Heart left ventricle (tissue), 16 donors: ENCODE data around the gene XIRP2. TPM values are rescaled to one million over a fixed set of nuclear protein-coding genes. Genes with fewer than 3 reads are reported as not detected.
"Not testable (repeated sequence)": the region's sequence is repeated elsewhere in the genome, so short reads cannot be mapped to it uniquely, and the experiment has no call there.

Source experiments
- ATAC-seq, 4 donors: fragments of 200-7000 bp; cut with Tn5 transposase; one replicate each; pipeline ENCODE4 v1.9.1; 2020 to 2022; ENCODE audit warnings: moderate library complexity in 4 of 4, mild to moderate bottlenecking in 3 of 4, moderate number of reproducible peaks in 1 of 4
- DNase-seq, 5 donors: peaks; one replicate each; pipeline ENCODE4 v3.0.0-alpha.2; 2020
- H3K27ac ChIP-seq, 12 donors: fragments of 200-600 bp; sonication (generic) in 4 of 12; one replicate each; pipeline versions ENCODE4 v1.5.0 to v1.8.0; 2016 to 2022; ENCODE audit warnings: mild to moderate bottlenecking in 2 of 12
- H3K27me3 ChIP-seq, 9 donors: fragments of 200-600 bp; sonication (generic) in 2 of 9; one replicate each; pipeline versions ENCODE4 v1.5.1 to v1.8.0; 2016 to 2022; ENCODE audit warnings: mild to moderate bottlenecking in 3 of 9
- H3K36me3 ChIP-seq, 9 donors: fragments of 200-600 bp; sonication (generic) in 2 of 9; one replicate each; pipeline versions ENCODE4 v1.5.0 to v1.8.0; 2018 to 2022; ENCODE audit warnings: mild to moderate bottlenecking in 2 of 9
- H3K4me1 ChIP-seq, 12 donors: fragments of 200-600 bp; sonication (generic) in 4 of 12; one replicate each; pipeline versions ENCODE4 v1.5.0 to v1.8.0; 2016 to 2022; ENCODE audit warnings: mild to moderate bottlenecking in 3 of 12
- H3K4me3 ChIP-seq, 12 donors: fragments of 200-600 bp; sonication (generic) in 4 of 12; one replicate each; pipeline versions ENCODE4 v1.5.0 to v1.8.0; 2017 to 2022; ENCODE audit warnings: mild to moderate bottlenecking in 9 of 12, moderate library complexity in 4 of 12
- H3K9me3 ChIP-seq, 12 donors: fragments of 200-600 bp; sonication (generic) in 4 of 12; one replicate each; pipeline versions ENCODE4 v1.5.0 to v1.8.0; 2016 to 2022; ENCODE audit warnings: mild to moderate bottlenecking in 1 of 12
- POLR2A ChIP-seq, 2 donors: fragments of 450-650 bp; IDR thresholded peaks; one replicate each; pipeline ENCODE4 v1.6.1; 2017; ENCODE audit warnings: antibody characterized with exemption in 2 of 2, mild to moderate bottlenecking in 2 of 2, moderate library complexity in 2 of 2
- WGBS, 4 donors: extraction: QIAGEN DNeasy Blood & Tissue Kit in 2 of 4; methylation state at CpG; one replicate each; pipeline versions ENCODE4 v1.1.5 to v1.1.7; 2013 to 2018; 5-methylcytosine and 5-hydroxymethylcytosine counted together
- intact Hi-C, 10 donors: fragments of 100-400 bp; cut with DNase I; formaldehyde crosslinking; loops; one replicate each; pipeline versions ENCODE4 v1.11.1 to v1.14.2; 2022
- polyA plus RNA-seq, 2 donors: library from polyadenylated mRNA; stranded (reverse); fragments of 200-250 nt; gene quantifications; one replicate each; pipeline ENCODE4 v1.2.3, GENCODE V29; 2013
- total RNA-seq, 9 donors: library from RNA; depleted of rRNA in 2 of 9; stranded (reverse); fragments of >200 nt in 2 of 9; fragmentation: NEBNext Ultra II Directional in 3 of 9; extraction: Animal tissue kit (Norgen Biotek cat#: 25700) in 3 of 9; gene quantifications; one replicate each; pipeline versions ENCODE4 v1.1.0 to v1.2.4, GENCODE V29; 2016 to 2023
- TF ChIP-seq, protein P1 (sequence below), 12 donors: fragments of 200-600 bp; sonication (generic) in 4 of 12; IDR thresholded peaks; one replicate each; pipeline versions ENCODE4 v1.5.0 to v1.8.0; 2018 to 2022; ENCODE audit warnings: antibody characterized with exemption in 12 of 12, mild to moderate bottlenecking in 5 of 12
- donor health status: ischemic (EF 13 %, LVEDD 7.1; RV severe dilation, severe dysfunction).
- donor health status: healthy with polysubstance abuse.
- donor health status: DM: no; HTN: yes; CAD: no.
- donor health status: DM: no; HTN: no; CAD: no.
- donor health status: ischemic (EF 25% LVEDD 6.9; RV normal size, moderate dysfunction).
- donor health status: ischemic (EF 25% LVEDD 5.7; RV mildly dilated, moderate dysfunction).
- donor health status: healthy.
- donor health status: DM: yes; HTN: yes; CAD: no.
- donor health status: ischemic (EF 35%, LVEDD 5.7; RV mildly dilated, moderate dysfunction).
- donor health status: nonischemic (EF 11% LVEDD 7.7; RV severe dilation, severe dysfunction).
- donor health status: DM: yes; HTN: yes; CAD: no.
- donor health status: PGD.
- donor health status: ischemic (EF 29% LVEDD 5.4; RV normal size, mild dysfunction).
- donor health status: nonischemic (EF 23%, LVEDD 6.1; RV moderate dilation, normal function).

XIRP2 gene
- total and polyA plus RNA-seq, 11 donors, result 227 to 2,395 (median 626) TPM

DNA sequence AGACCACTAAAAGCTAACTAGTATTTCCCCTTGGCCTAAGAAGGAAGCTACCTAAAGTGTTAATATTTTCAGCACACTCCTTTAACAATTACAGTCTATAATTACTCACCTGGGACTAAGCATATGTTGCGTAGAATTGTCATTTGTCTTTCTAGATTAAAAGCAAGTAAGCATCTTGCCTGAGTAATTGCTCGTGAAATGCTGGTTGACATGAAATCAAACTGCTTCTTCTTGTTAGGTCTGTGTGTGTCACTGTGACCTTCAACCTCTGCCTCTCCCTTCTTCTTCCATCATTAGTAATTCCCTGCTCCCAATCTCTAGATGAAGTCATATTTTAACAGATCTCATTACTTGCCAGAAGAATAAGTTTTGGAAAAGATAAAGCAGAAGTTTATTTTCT, 212.2 kb downstream of the XIRP2 start:
- H3K4me1 ChIP-seq, result no peaks in the 10 kb centered on the region
- H3K27ac ChIP-seq, result no peak overlapping the region
- no peak for TF ChIP-seq POLR2A (IDR thresholded peaks at IDR 0.05)
- TF ChIP-seq, protein P1, sequence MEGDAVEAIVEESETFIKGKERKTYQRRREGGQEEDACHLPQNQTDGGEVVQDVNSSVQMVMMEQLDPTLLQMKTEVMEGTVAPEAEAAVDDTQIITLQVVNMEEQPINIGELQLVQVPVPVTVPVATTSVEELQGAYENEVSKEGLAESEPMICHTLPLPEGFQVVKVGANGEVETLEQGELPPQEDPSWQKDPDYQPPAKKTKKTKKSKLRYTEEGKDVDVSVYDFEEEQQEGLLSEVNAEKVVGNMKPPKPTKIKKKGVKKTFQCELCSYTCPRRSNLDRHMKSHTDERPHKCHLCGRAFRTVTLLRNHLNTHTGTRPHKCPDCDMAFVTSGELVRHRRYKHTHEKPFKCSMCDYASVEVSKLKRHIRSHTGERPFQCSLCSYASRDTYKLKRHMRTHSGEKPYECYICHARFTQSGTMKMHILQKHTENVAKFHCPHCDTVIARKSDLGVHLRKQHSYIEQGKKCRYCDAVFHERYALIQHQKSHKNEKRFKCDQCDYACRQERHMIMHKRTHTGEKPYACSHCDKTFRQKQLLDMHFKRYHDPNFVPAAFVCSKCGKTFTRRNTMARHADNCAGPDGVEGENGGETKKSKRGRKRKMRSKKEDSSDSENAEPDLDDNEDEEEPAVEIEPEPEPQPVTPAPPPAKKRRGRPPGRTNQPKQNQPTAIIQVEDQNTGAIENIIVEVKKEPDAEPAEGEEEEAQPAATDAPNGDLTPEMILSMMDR (IDR thresholded peaks at IDR 0.05), result no peak
- H3K27me3 ChIP-seq, result no peaks in the 10 kb centered on the region
- intact Hi-C loops, result no loop called here
- H3K36me3 ChIP-seq, result no peaks in the 10 kb centered on the region
- 60 to 82% (median 63%) methylated on average over 2 of the region's 2 CpGs for WGBS, 4 donors
- no peak overlapping the region for H3K4me3 ChIP-seq
- H3K9me3 ChIP-seq, result peaks cover 0 to 10% (median 0%) of the 10 kb centered on the region in 12 donors
- DNase-seq (no peak), ATAC-seq (no peak)

DNA sequence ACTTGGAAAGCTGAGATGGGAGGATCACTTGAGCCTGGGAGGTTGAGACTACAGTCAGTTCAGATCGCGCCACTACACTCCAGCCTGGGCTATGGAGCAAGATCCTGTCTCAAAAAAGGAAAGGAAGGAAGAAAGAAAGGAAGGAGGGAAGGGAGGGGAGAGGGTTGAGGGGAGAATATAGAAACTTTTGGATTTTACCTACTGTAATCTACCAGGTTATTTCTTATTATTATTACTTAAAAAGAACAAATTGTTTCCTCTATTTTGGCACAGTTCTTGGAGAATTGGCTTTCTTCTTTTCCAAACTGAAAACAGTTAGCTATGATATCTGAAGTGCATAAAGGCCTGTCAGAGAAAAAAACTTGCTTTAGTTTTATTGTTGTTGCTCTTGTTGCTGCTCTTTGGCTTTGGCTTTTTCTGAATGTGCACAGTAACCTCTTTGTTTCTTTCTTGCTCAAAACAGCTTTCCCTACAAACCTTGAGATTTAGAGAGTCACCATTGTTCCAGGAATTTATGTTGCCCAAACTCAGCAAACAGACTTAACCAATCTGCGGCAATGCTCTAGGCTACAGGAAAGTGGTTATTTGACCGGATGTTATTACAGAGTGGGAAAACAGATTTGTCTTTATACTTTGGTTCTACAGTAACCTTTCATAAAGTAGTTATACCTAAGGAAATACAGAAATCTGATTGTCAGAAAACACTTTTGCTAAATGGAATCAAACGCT, 214.9 kb downstream of the XIRP2 start:
- 74 to 79% (median 78%) methylated on average over 5 of the region's 5 CpGs for WGBS, 4 donors
- no peaks in the 10 kb centered on the region for H3K4me1 ChIP-seq
- no peaks in the 10 kb centered on the region for H3K27me3 ChIP-seq
- no peaks in the 10 kb centered on the region for H3K36me3 ChIP-seq
- intact Hi-C loops, result no loop called here
- DNase-seq (no peak), ATAC-seq (no peak)
- no peak overlapping the region for H3K4me3 ChIP-seq
- TF ChIP-seq, protein P1 (IDR thresholded peaks at IDR 0.05), result no peak
- no peak for TF ChIP-seq POLR2A (IDR thresholded peaks at IDR 0.05)
- H3K27ac ChIP-seq, result no peak overlapping the region
- H3K9me3 ChIP-seq, result peaks cover 0 to 15% (median 0%) of the 10 kb centered on the region in 12 donors

DNA sequence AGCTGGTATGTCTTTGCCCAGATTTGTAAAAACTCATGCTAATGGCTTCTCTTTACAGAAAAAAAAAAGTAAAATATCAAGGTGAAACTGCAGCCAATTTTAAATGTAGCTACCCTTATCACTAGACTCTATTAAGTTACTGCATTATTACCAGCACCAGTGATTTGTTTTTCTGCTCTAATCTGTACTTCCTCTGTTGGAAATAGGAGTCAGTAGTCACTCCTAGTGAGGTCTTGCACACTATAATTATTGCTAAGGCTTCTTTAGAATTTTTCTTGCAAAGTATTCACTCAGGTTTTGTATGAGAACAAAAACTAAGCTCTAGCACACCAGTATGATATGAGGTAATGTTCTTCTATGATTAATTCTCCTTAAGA, 215.5 kb downstream of the XIRP2 start:
- Histone ChIP-seq H3K27ac (no peak overlapping the region), H3K36me3 (no peaks in the 10 kb centered on the region), H3K4me1 (no peaks in the 10 kb centered on the region), H3K9me3 (peaks cover 0 to 15% (median 0%) of the 10 kb centered on the region in 12 donors), H3K27me3 (no peaks in the 10 kb centered on the region), H3K4me3 (no peak overlapping the region)
- no peak for TF ChIP-seq POLR2A (IDR thresholded peaks at IDR 0.05)
- TF ChIP-seq, protein P1 (IDR thresholded peaks at IDR 0.05), result no peak
- DNase-seq (no peak), ATAC-seq (no peak)
- intact Hi-C loops, result no loop called here

DNA sequence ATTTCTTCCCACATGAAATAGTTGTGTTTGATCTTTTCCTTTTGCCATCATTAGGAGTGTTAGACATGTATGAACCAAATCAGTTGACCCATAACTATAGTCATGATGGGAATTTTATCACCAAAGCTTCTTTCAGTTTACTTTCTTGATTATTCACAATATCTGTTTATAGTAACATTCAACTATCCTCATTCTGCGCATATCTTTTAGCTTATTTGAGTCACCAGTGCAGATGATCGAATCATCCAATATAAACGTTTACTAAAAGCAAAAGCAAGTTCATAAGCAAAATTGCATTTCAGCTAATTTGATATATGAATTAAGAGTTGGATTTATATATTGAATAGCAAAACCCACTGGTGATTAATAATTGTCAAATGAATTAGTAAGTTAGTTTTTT, 216.4 kb downstream of the XIRP2 start:
- Histone ChIP-seq H3K9me3 (peaks cover 0 to 19% (median 0%) of the 10 kb centered on the region in 12 donors), H3K4me3 (no peak overlapping the region), H3K27ac (no peak overlapping the region), H3K27me3 (no peaks in the 10 kb centered on the region), H3K36me3 (no peaks in the 10 kb centered on the region), H3K4me1 (no peaks in the 10 kb centered on the region)
- 78 to 95% (median 85%) methylated on average over 3 of the region's 3 CpGs for WGBS, 4 donors
- ATAC-seq (no peak), DNase-seq (no peak)
- TF ChIP-seq, protein P1 (IDR thresholded peaks at IDR 0.05), result no peak
- TF ChIP-seq POLR2A (IDR thresholded peaks at IDR 0.05), result no peak
- intact Hi-C loops, result no loop called here

DNA sequence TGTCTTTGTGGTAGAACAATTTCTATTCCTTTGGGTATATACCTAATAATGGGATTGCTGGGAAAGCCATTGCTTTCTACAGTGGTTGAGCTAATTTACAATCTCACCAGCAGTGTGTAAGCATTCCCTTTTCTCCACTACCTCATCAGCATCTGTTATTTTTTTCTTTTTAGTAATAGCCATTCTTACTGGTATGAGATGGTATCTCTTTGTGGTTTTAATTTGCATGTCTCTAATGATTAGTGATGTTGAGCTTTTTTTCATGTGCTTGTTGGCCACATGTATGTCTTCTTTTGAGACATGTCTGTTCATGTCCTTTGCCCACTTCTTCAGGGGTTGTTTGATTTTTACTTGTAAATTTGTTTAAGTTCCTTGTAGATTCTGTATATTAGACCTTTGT, 221.4 kb downstream of the XIRP2 start:
- H3K27me3 ChIP-seq, DNase-seq, H3K36me3 ChIP-seq, H3K4me1 ChIP-seq, ATAC-seq, H3K4me3 ChIP-seq, H3K27ac ChIP-seq, intact Hi-C loops: not testable (repeated sequence)
- peaks cover 0 to 19% (median 0%) of the 10 kb centered on the region in 12 donors for H3K9me3 ChIP-seq
